Measurements from ENCODE around the gene XBP1. TPM values are rescaled to one million over a fixed set of nuclear protein-coding genes. Genes with fewer than 3 reads are reported as not detected.

The XBP1 gene
- total and polyA plus RNA-seq, 2 of the 13 experiments (the other 11 are each of a cell fraction or from before 2014, with no cell fraction given) = 416 to 427 TPM

- TF ChIP-seq, protein P1, sequence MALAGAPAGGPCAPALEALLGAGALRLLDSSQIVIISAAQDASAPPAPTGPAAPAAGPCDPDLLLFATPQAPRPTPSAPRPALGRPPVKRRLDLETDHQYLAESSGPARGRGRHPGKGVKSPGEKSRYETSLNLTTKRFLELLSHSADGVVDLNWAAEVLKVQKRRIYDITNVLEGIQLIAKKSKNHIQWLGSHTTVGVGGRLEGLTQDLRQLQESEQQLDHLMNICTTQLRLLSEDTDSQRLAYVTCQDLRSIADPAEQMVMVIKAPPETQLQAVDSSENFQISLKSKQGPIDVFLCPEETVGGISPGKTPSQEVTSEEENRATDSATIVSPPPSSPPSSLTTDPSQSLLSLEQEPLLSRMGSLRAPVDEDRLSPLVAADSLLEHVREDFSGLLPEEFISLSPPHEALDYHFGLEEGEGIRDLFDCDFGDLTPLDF (CRISPR knock-in tag; IDR thresholded peaks at IDR 0.05) = no peak
- TF ChIP-seq ZNF773 (CRISPR knock-in tag; IDR thresholded peaks at IDR 0.05; ENCODE audit: borderline replicate concordance) = no peak
- no peak for TF ChIP-seq CCDC6 (CRISPR knock-in tag; IDR thresholded peaks at IDR 0.05)
- no peak for TF ChIP-seq RELA (CRISPR knock-in tag; IDR thresholded peaks at IDR 0.05)
- TF ChIP-seq, protein P2, sequence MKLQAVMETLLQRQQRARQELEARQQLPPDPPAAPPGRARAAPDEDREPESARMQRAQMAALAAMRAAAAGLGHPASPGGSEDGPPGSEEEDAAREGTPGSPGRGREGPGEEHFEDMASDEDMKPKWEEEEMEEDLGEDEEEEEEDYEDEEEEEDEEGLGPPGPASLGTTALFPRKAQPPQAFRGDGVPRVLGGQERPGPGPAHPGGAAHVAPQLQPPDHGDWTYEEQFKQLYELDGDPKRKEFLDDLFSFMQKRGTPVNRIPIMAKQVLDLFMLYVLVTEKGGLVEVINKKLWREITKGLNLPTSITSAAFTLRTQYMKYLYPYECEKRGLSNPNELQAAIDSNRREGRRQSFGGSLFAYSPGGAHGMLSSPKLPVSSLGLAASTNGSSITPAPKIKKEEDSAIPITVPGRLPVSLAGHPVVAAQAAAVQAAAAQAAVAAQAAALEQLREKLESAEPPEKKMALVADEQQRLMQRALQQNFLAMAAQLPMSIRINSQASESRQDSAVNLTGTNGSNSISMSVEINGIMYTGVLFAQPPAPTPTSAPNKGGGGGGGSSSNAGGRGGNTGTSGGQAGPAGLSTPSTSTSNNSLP (IDR thresholded peaks at IDR 0.05; ENCODE audit: low read depth, low read length) = peak; percentile 53
- TF ChIP-seq ZNF281 (CRISPR knock-in tag; IDR thresholded peaks at IDR 0.05; ENCODE audit: borderline replicate concordance) = peak; percentile 60; the same call in 1 of the 2 replicates
- TF ChIP-seq BCL6 (CRISPR knock-in tag; IDR thresholded peaks at IDR 0.05) = peak; percentile 90
- TF ChIP-seq, protein P3, sequence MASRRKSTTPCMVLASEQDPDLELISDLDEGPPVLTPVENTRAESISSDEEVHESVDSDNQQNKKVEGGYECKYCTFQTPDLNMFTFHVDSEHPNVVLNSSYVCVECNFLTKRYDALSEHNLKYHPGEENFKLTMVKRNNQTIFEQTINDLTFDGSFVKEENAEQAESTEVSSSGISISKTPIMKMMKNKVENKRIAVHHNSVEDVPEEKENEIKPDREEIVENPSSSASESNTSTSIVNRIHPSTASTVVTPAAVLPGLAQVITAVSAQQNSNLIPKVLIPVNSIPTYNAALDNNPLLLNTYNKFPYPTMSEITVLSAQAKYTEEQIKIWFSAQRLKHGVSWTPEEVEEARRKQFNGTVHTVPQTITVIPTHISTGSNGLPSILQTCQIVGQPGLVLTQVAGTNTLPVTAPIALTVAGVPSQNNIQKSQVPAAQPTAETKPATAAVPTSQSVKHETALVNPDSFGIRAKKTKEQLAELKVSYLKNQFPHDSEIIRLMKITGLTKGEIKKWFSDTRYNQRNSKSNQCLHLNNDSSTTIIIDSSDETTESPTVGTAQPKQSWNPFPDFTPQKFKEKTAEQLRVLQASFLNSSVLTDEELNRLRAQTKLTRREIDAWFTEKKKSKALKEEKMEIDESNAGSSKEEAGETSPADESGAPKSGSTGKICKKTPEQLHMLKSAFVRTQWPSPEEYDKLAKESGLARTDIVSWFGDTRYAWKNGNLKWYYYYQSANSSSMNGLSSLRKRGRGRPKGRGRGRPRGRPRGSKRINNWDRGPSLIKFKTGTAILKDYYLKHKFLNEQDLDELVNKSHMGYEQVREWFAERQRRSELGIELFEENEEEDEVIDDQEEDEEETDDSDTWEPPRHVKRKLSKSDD (CRISPR knock-in tag; IDR thresholded peaks at IDR 0.05; ENCODE audit: low read depth) = no peak
- 0 out of 2 replicates have a peak, but pooled peaks have one; percentile 16 for TF ChIP-seq BORCS8-MEF2B (CRISPR knock-in tag; IDR thresholded peaks at IDR 0.05)
- TF ChIP-seq ZNF746 (CRISPR knock-in tag; IDR thresholded peaks at IDR 0.05) = 0 out of 2 replicates have a peak, but pooled peaks have one; percentile 46
- TF ChIP-seq TARDBP (CRISPR knock-in tag; IDR thresholded peaks at IDR 0.05) = peak; percentile 91
- TF ChIP-seq TBX3 (IDR thresholded peaks at IDR 0.05; ENCODE audit: borderline replicate concordance) = peak; percentile 77
- TF ChIP-seq ZFAT (CRISPR knock-in tag; conservative IDR thresholded peaks at IDR 0.05) = no peak
- no peak for TF ChIP-seq ZNF3 (CRISPR knock-in tag; IDR thresholded peaks at IDR 0.05)
- TF ChIP-seq, protein P4, sequence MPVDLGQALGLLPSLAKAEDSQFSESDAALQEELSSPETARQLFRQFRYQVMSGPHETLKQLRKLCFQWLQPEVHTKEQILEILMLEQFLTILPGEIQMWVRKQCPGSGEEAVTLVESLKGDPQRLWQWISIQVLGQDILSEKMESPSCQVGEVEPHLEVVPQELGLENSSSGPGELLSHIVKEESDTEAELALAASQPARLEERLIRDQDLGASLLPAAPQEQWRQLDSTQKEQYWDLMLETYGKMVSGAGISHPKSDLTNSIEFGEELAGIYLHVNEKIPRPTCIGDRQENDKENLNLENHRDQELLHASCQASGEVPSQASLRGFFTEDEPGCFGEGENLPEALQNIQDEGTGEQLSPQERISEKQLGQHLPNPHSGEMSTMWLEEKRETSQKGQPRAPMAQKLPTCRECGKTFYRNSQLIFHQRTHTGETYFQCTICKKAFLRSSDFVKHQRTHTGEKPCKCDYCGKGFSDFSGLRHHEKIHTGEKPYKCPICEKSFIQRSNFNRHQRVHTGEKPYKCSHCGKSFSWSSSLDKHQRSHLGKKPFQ (CRISPR knock-in tag; IDR thresholded peaks at IDR 0.05; ENCODE audit: insufficient replicate concordance) = peak; percentile 58
- TF ChIP-seq FOXK1 (CRISPR knock-in tag; IDR thresholded peaks at IDR 0.05; ENCODE audit: borderline replicate concordance, low read depth) = peak; percentile 74
- TF ChIP-seq MAFK (conservative IDR thresholded peaks at IDR 0.05 in 1 of 2, IDR thresholded peaks at IDR 0.05 in 1 of 2; ENCODE audit: low read length in 2 of 2) = peak; percentile 44 to 72
- peak; percentile 96 for TF ChIP-seq RARA (CRISPR knock-in tag; IDR thresholded peaks at IDR 0.05)
- TF ChIP-seq HNRNPUL1 (IDR thresholded peaks at IDR 0.05; ENCODE audit: low read depth, low read length) = no peak
Observed at GRCh38 chr22:28813772-28814518, 13.6 kb upstream of the XBP1 start (continued).

Data from HepG2 (cell line).